ENCODE results near the gene EVI5.

The EVI5 gene

DNA sequence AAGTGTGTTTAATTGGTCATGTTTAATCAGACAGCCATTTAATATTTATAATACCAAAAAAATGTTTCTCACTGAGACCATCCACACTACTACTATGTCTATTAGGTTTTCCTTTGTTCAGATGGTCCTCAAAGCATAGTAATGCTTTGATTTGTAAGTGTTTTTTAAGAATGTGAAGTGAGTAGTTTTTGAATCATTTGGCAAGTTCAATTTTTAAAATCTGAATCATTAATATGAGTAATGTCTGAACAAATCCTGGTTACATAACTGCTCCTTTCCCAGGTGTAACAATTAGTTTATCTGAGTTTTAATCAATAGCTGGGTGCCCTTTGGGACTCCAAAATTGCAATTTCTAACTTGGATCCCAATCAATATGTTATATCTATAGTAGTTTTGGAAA lies 23.5 kb upstream of the EVI5 start:
- H3K4me3 ChIP-seq (ENCODE audit: low read depth, low read length): no peak overlapping the region

GRCh38 chr1:92805216-92805615 lies 20.3 kb upstream of the EVI5 start:
- H3K4me3 ChIP-seq (ENCODE audit: low read depth, low read length): no peak overlapping the region
- no peak for TF ChIP-seq CTCF (IDR thresholded peaks at IDR 0.05; ENCODE audit: borderline replicate concordance, insufficient read depth, low read depth, low read length)

More for the DNA sequence above, 23.5 kb upstream of the EVI5 start:
- TF ChIP-seq CTCF (IDR thresholded peaks at IDR 0.05; ENCODE audit: borderline replicate concordance, insufficient read depth, low read depth, low read length): no peak

GRCh38 chr1:92804721-92805201 lies 19.9 kb upstream of the EVI5 start:
- TF ChIP-seq CTCF (IDR thresholded peaks at IDR 0.05; ENCODE audit: borderline replicate concordance, insufficient read depth, low read depth, low read length): no peak
- H3K4me3 ChIP-seq (ENCODE audit: low read depth, low read length): no peak overlapping the region

- H3K4me3 ChIP-seq (ENCODE audit: low read depth, low read length): no peak overlapping the region
- TF ChIP-seq CTCF (IDR thresholded peaks at IDR 0.05; ENCODE audit: borderline replicate concordance, insufficient read depth, low read depth, low read length): no peak
Measured at GRCh38 chr1:92803140-92803887, 18.4 kb upstream of the EVI5 start.

GRCh38 chr1:92797961-92798360 lies 13.1 kb upstream of the EVI5 start:
- no peak overlapping the region for H3K4me3 ChIP-seq (ENCODE audit: low read depth, low read length)
- no peak for TF ChIP-seq CTCF (IDR thresholded peaks at IDR 0.05; ENCODE audit: borderline replicate concordance, insufficient read depth, low read depth, low read length)

DNA sequence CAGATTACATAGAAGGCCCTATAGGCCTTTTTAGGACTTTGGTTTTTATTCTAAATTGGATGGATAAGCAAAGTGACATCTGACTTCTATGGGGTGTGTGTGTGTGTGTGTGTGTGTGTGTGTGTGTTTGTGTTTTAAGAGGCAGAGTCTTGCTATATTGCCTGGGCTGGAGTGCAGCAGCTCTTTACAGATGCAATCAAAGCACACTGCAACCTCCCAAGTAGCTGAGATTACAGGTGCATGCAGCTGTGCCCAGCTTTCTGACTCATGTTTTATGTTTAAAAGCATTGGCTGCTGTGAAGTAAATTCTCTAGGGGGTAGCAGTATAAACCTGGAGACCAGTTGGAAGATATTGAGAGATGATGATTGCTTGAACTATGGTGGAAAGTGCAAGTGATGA lies 12.4 kb upstream of the EVI5 start:
- no peak overlapping the region for H3K4me3 ChIP-seq (ENCODE audit: low read depth, low read length)
- TF ChIP-seq CTCF (IDR thresholded peaks at IDR 0.05; ENCODE audit: borderline replicate concordance, insufficient read depth, low read depth, low read length): no peak

GRCh38 chr1:92795166-92795565 lies 10.3 kb upstream of the EVI5 start:
- no peak for TF ChIP-seq CTCF (IDR thresholded peaks at IDR 0.05; ENCODE audit: borderline replicate concordance, insufficient read depth, low read depth, low read length)
- no peak overlapping the region for H3K4me3 ChIP-seq (ENCODE audit: low read depth, low read length)
